HTERT RPE-1 (cell line): ENCODE results near the gene GALNT17.
"Not testable (repeated sequence)": the region's sequence is repeated elsewhere in the genome, so short reads cannot be mapped to it uniquely, and the experiment has no call there.

ENCODE experiments used
- in situ Hi-C: fragments of 300-500 bp; cut with MboI; formaldehyde crosslinking; loops from 4 replicates; pipeline ENCODE4 v1.14.3; 2020; ENCODE audit warnings: low sequenced_read_pairs

The GALNT17 gene

DNA sequence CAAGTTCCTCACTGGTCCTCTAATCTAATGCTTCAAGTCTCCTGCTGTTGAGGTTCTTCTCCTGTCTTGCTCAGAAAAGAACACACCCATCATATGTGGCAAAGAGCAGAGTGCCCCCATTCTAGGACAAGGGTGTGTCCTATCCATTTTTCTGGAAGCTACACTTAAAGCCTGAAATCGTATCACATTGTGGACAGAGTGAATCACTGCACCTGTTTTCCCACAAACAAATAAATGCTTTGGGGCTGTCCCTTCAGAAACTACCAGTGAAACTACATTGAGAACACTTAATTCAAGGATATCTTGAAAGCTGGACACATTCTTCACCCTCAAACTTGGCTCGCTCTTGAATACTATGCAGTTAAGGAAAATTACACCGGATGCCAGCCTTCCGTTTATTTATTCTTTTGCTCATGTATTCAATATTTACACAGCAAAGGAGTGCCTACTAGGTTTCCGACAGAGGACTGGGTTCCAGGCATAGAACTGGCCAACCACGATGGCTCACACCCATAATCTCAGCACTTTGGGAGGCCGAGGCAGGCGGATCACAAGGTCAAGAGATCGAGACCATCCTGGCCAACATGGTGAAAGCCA, 473.0 kb downstream of the GALNT17 start:
- in situ Hi-C loops, result no loop called here

GRCh38 chr7:71611986-71612385, 480.0 kb downstream of the GALNT17 start:
- in situ Hi-C loops, result no loop called here

GRCh38 chr7:71612911-71613310, 481.0 kb downstream of the GALNT17 start:
- in situ Hi-C loops, result no loop called here

DNA sequence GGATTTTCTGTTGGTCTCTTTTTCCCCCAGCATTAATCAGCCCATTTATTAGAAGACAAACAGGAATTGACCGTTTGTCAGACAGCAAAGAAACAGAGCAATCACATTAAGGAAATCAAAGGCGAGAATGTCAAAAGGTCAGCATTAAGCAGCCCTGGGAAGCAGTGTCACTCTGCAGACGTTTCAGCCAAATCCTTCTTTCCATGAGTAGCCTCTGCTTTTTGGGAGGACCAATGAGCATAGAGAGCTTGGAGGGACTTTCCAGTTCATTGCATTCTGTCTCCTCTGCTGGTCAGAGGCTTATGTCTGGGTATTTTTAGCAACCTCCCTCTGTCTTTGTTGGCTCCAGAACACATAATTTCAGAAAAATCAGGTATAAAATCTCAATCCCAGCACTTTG, 481.4 kb downstream of the GALNT17 start:
- in situ Hi-C loops, result no loop called here

DNA sequence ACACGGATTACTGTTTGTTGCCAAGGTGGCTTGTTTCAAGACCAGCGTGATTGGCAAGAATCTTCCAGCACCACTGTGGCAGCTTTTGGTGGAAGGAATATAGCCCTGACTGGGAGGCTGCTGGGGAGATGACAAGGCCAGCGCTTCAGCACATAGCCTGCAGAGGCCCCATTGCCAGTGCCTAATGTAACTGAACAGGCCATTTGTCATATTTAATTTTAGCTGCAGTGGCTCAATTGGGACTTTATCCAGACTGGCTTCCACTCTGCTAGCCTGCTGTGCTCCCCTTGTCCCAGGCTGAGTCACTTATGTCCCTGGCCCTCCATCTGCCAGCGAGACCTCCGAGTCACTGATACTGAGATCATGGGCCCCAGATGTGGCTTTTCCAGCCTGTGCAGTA, 483.1 kb downstream of the GALNT17 start:
- in situ Hi-C loops, result no loop called here

DNA sequence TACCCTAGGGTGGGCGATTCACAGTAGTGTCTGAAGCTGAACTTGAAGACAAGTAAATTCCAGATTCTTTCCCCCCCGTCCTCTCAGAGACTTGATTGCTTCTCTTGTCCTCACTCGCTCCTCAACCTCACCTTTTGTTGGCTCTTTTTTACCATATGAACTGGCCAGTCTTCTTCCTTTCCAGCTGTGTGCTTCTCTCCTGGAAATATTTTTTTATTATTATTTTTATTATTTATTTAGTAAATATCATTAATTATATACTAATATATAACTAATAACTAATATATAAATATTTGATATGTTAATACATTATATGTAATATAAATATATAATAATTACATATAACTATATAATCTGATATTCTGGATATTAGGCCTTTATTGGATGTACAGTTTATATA, 484.3 kb downstream of the GALNT17 start:
- in situ Hi-C loops, result no loop called here

- in situ Hi-C loops, result no loop called here
Observed at GRCh38 chr7:71618278-71618677, 486.3 kb downstream of the GALNT17 start.

- in situ Hi-C loops, result no loop called here
Observed at GRCh38 chr7:71625545-71625944, 493.6 kb downstream of the GALNT17 start.

- in situ Hi-C loops, result no loop called here
Observed at GRCh38 chr7:71626206-71626605, 494.3 kb downstream of the GALNT17 start.

- in situ Hi-C loops, result no loop called here
Observed at GRCh38 chr7:71627651-71628050, 495.7 kb downstream of the GALNT17 start.

GRCh38 chr7:71630516-71630915, 498.6 kb downstream of the GALNT17 start:
- in situ Hi-C loops, result no loop called here

GRCh38 chr7:71633551-71634008, 501.6 kb downstream of the GALNT17 start:
- in situ Hi-C loops, result no loop called here

DNA sequence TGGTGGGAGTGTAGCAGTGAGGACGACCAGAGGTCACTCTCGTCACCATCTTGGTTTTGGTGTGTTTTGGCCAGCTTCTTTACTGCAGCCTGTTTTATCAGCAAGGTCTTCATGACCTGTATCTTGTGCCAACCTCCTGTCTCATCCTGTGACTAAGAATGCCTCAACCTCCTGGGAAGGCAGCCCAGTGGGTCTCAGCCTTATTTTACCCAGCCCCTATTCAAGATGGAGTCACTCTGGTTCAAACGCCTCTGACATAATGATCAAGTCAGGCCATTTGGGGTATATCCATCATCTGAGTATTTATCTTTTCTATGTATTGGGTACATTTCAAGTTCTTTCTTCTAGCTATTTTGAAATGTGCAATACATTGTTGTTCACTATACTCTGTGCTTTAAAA, 503.9 kb downstream of the GALNT17 start:
- in situ Hi-C loops, result not testable (repeated sequence)

DNA sequence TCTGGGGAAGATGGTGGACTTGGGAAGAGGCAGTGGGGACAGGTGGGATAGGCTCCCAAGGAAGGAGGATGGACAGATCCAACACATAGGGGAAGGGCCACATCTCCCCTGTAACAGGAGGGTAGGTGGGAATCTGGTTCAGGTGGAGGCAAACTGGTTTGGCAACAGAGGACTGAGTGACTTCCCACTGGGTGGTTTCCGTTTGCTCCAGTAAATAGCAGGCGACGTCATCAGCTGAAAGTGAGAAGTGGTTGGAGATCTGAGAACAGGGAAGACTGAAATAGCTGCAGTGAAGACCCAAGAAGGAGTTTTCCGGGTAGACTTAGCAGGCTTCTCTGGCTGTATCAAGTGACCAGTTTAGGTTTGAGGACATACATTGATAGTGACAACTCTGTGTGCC, 504.4 kb downstream of the GALNT17 start:
- in situ Hi-C loops, result no loop called here

DNA sequence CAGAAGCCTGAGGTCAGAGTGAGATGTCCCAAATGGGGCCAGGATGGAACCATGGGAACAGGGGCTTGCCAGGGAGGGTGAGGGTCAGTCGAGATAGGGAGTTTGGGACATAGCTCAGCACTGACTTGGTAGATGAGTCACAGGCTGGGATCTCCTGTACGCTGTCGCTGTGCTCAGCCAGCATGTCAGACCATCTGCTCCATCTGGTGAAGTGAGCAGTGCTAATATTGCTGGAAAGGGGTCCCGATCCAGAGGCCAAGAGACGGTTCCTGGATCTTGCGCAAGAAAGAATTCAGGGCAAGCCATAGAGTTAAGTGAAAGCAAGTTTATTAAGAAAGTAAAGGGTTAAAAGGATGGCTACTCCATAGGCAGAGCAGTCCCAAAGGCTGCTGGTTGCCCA, 505.6 kb downstream of the GALNT17 start:
- in situ Hi-C loops, result no loop called here

GRCh38 chr7:71638108-71638507, 506.2 kb downstream of the GALNT17 start:
- in situ Hi-C loops, result no loop called here

- in situ Hi-C loops, result no loop called here
Observed at GRCh38 chr7:71639382-71640085, 507.6 kb downstream of the GALNT17 start.

- in situ Hi-C loops, result not testable (repeated sequence)
Observed at GRCh38 chr7:71643031-71643430, 511.1 kb downstream of the GALNT17 start.

- in situ Hi-C loops, result no loop called here
Observed at GRCh38 chr7:71645836-71646235, 513.9 kb downstream of the GALNT17 start.

DNA sequence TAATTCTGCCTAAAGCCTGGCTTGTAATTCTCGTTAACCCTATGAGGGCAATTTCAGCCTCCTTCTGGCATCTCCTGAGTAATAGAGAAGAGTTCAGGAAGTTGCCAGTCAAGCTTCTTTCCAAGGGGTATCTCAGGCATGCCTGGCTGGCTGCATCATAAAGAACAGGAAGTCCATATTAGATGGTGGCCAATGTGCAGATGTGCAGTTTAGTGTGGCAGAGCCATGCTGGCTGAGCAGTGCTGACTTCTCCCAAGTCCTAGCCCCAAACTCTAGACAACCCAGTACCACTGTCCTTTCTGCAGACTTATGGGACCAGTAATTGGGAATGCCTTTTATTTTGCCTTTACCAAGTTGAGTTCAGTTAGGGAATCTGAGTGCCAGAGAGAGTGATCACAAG, 517.9 kb downstream of the GALNT17 start:
- in situ Hi-C loops, result no loop called here

GRCh38 chr7:71650653-71651337, 518.9 kb downstream of the GALNT17 start:
- in situ Hi-C loops, result no loop called here

DNA sequence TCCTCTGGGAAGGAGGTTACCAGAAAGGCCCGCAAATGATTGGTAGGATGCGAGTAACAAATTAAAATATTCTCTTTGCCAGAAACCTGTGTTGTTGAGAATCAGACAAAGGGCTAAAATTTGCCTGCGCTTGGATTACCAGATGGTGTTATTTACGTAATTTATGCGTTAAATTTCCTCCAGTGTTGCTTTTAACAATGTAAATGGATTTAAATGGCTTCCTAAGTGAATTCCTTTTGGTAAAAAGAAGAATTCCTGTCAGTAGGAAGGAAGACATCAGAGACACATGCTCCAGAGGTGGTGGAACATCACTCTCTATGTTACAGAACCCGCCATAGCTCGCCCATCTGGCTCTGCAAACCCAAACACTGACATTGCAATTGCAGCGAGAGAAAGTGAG, 520.6 kb downstream of the GALNT17 start:
- in situ Hi-C loops, result no loop called here
